Pancreas (tissue), 10 donors: ENCODE measurements around the gene SELENOI. TPM values are rescaled to one million over a fixed set of nuclear protein-coding genes. Genes with fewer than 3 reads are reported as not detected.
"Not testable (repeated sequence)": the region's sequence is repeated elsewhere in the genome, so short reads cannot be mapped to it uniquely, and the experiment has no call there.

Source experiments
- ATAC-seq, 4 donors: fragments of 200-7000 bp; cut with Tn5 transposase; one replicate each; pipeline versions ENCODE4 v1.8.0 to v1.9.1; 2020; ENCODE audit warnings: mild to moderate bottlenecking in 4 of 4, moderate library complexity in 4 of 4
- DNase-seq, 6 donors: peaks; one replicate each; pipeline ENCODE4 v3.0.0-alpha.2; 2020
- FAIRE-seq: peaks from 2 replicates; lab custom pipeline; 2012; peaks lifted over from hg19 to GRCh38; lab: Jason Lieb, UNC
- H3K27ac ChIP-seq, 4 donors: fragments of 200-600 bp; sonication (generic); 1 replicate in 3 of 4; 2 replicates in 1 of 4; pipeline versions ENCODE4 v1.5.0 to v1.8.0; 2020
- H3K27me3 ChIP-seq, 4 donors: fragments of 200-600 bp; one replicate each; pipeline ENCODE4 v1.8.0; 2021
- H3K36me3 ChIP-seq, 3 donors: fragments of 200-600 bp; sonication (generic) in 1 of 3; one replicate each; pipeline versions ENCODE4 v1.5.0 to v1.8.0; 2020 to 2021
- H3K4me1 ChIP-seq, 3 donors: fragments of 200-600 bp; one replicate each; pipeline ENCODE4 v1.8.0; 2021
- H3K4me3 ChIP-seq, 4 donors: fragments of 200-600 bp; sonication (generic) in 2 of 4; one replicate each; pipeline versions ENCODE4 v1.5.0 to v1.8.0; 2020 to 2021
- H3K9me3 ChIP-seq, 4 donors: fragments of 200-600 bp; one replicate each; pipeline ENCODE4 v1.8.0; 2021
- CTCF ChIP-seq, 4 donors: fragments of 200-600 bp; sonication (generic) in 3 of 4; IDR thresholded peaks; one replicate each; pipeline versions ENCODE4 v1.5.0 to v1.8.0; 2021; ENCODE audit warnings: antibody characterized with exemption in 4 of 4
- WGBS, 2 donors: extraction: QIAGEN DNeasy Blood & Tissue Kit; methylation state at CpG; one replicate each; pipeline ENCODE4 v1.1.7; 2013; 5-methylcytosine and 5-hydroxymethylcytosine counted together
- intact Hi-C, 3 donors: fragments of 100-400 bp; cut with DNase I; formaldehyde crosslinking; loops; one replicate each; pipeline versions ENCODE4 v1.11.1 to v1.14.2; 2022
- polyA plus RNA-seq, 2 donors: library from polyadenylated mRNA; stranded (reverse); fragments of 200-250 nt; gene quantifications; one replicate each; pipeline ENCODE4 v1.2.3, GENCODE V29; 2013
- total RNA-seq, 6 donors: library from RNA; stranded (reverse); fragmentation: NEBNext Ultra II Directional in 4 of 6; extraction: Animal tissue kit (Norgen Biotek cat#: 25700) in 4 of 6; gene quantifications; one replicate each; pipeline versions ENCODE4 v1.2.1 to v1.2.4, GENCODE V29; 2021 to 2023
- donor health status: healthy with polysubstance abuse.
- donor health status: DM: no; HTN: no; CAD: no; lungs with moderate emphysema.
- donor health status: DM: no; HTN: no; CAD: no.
- donor health status: control.
- donor health status: control.
- donor health status: Bipolar disorder and iron deficiency.
- donor health status: DM: yes; HTN: yes; CAD: no.
- donor health status: DM: no; HTN: no; CAD: no.
- donor health status: DM: no; HTN: no; CAD: no.
- donor health status: DM: yes; HTN: yes; CAD: no.

SELENOI gene
- total and polyA plus RNA-seq, 8 donors: 1.9 to 16.5 (median 12.3) TPM

- TF ChIP-seq CTCF (IDR thresholded peaks at IDR 0.05): no peak
- intact Hi-C loops: no loop called here
- Histone ChIP-seq H3K4me1 (peaks cover 6 to 16% (median 11%) of the 10 kb centered on the region in 3 donors), H3K36me3 (peaks cover 0 to 4% (median 0%) of the 10 kb centered on the region in 3 donors), H3K4me3 (no peak overlapping the region), H3K27ac (no peak overlapping the region), H3K27me3 (no peaks in the 10 kb centered on the region), H3K9me3 (no peaks in the 10 kb centered on the region)
- ATAC-seq (peak in 1 of 4 donors; percentile 27), FAIRE-seq (no peak), DNase-seq (no peak)
- 69 to 76% methylated on average over 4 of the region's 4 CpGs for WGBS, 2 donors
These were observed 17.4 kb downstream of the SELENOI start for GRCh38 chr2:26363323-26363722.

GRCh38 chr2:26363958-26364357 lies 18.0 kb downstream of the SELENOI start:
- H3K27ac ChIP-seq: no peak overlapping the region
- intact Hi-C loops: no loop called here
- no peak overlapping the region for H3K4me3 ChIP-seq
- no peaks in the 10 kb centered on the region for H3K9me3 ChIP-seq
- DNase-seq (no peak), ATAC-seq (no peak), FAIRE-seq (no peak)
- H3K36me3 ChIP-seq: peaks cover 0 to 4% (median 0%) of the 10 kb centered on the region in 3 donors
- H3K27me3 ChIP-seq: no peaks in the 10 kb centered on the region
- TF ChIP-seq CTCF (IDR thresholded peaks at IDR 0.05): no peak
- peaks cover 6 to 16% (median 11%) of the 10 kb centered on the region in 3 donors for H3K4me1 ChIP-seq
- WGBS, 2 donors: 78 to 94% methylated on average over 3 of the region's 3 CpGs

GRCh38 chr2:26364669-26365068 lies 18.7 kb downstream of the SELENOI start:
- FAIRE-seq (no peak), DNase-seq (no peak), ATAC-seq (no peak)
- Histone ChIP-seq H3K36me3 (peaks cover 0 to 4% (median 0%) of the 10 kb centered on the region in 3 donors), H3K4me3 (no peak overlapping the region), H3K4me1 (peaks cover 5 to 13% (median 8%) of the 10 kb centered on the region in 3 donors), H3K27me3 (no peaks in the 10 kb centered on the region), H3K9me3 (no peaks in the 10 kb centered on the region), H3K27ac (no peak overlapping the region)
- intact Hi-C loops: no loop called here
- no peak for TF ChIP-seq CTCF (IDR thresholded peaks at IDR 0.05)
- WGBS, 2 donors: 90 to 93% methylated on average over 4 of the region's 4 CpGs

- Histone ChIP-seq H3K36me3 (peaks cover 0 to 4% (median 0%) of the 10 kb centered on the region in 3 donors), H3K4me1 (peaks cover 0 to 4% (median 0%) of the 10 kb centered on the region in 3 donors), H3K9me3 (no peaks in the 10 kb centered on the region), H3K4me3 (no peak overlapping the region), H3K27me3 (no peaks in the 10 kb centered on the region), H3K27ac (no peak overlapping the region)
- intact Hi-C loops: no loop called here
- DNase-seq (no peak), ATAC-seq (no peak), FAIRE-seq (no peak)
- no peak for TF ChIP-seq CTCF (IDR thresholded peaks at IDR 0.05)
- WGBS, 2 donors: 90 to 95% methylated on average over 5 of the region's 5 CpGs
These were observed 21.0 kb downstream of the SELENOI start for GRCh38 chr2:26366957-26367356.

- H3K4me3 ChIP-seq, ATAC-seq, H3K27me3 ChIP-seq, FAIRE-seq, intact Hi-C loops, H3K27ac ChIP-seq, H3K9me3 ChIP-seq, DNase-seq, H3K4me1 ChIP-seq: not testable (repeated sequence)
- 53 to 54% methylated on average over 2 of the region's 2 CpGs for WGBS, 2 donors
- H3K36me3 ChIP-seq: peaks cover 0 to 13% (median 0%) of the 10 kb centered on the region in 3 donors
These were observed 23.7 kb downstream of the SELENOI start for GRCh38 chr2:26369664-26370063.

- ATAC-seq, H3K9me3 ChIP-seq, H3K27ac ChIP-seq, intact Hi-C loops, H3K4me3 ChIP-seq, H3K27me3 ChIP-seq, H3K4me1 ChIP-seq, FAIRE-seq: not testable (repeated sequence)
- peak in 1 of 6 donors; percentile 41 for DNase-seq
- H3K36me3 ChIP-seq: peaks cover 0 to 23% (median 0%) of the 10 kb centered on the region in 3 donors
- 91% methylated on average over 17 of the region's 31 CpGs; no CpG with 5 or more reads in 1 of the 2 donors for WGBS, 2 donors
These were observed 25.0 kb downstream of the SELENOI start for GRCh38 chr2:26370909-26371308.
